Smooth muscle cell (in vitro differentiated cells): ENCODE results near the gene WDR73. TPM values are rescaled to one million over a fixed set of nuclear protein-coding genes. Genes with fewer than 3 reads are reported as not detected.

ENCODE experiments used
- DNase-seq: peaks from one replicate; lab custom pipeline; 2025; ENCODE audit not compliant: unreplicated experiment; lab: John Stamatoyannopoulos, UW
- H2AFZ ChIP-seq: fragments of 200-600 bp; sonication (generic); 2 replicates; pipeline ENCODE4 v1.6.0; 2016; ENCODE audit warnings: antibody characterized with exemption, low read depth, mild to moderate bottlenecking
- H3F3A ChIP-seq: fragments of 200-600 bp; sonication (generic); 2 replicates; pipeline ENCODE4 v1.6.0; 2017; ENCODE audit warnings: antibody characterized with exemption, low read depth
- H3K27ac ChIP-seq: fragments of 200-600 bp; sonication (generic); 2 replicates; pipeline ENCODE4 v1.5.1; 2016; ENCODE audit warnings: low read depth, mild to moderate bottlenecking
- H3K27me3 ChIP-seq: fragments of 200-600 bp; sonication (generic); 2 replicates; pipeline ENCODE4 v1.6.1; 2016; ENCODE audit warnings: low read depth, mild to moderate bottlenecking
- H3K36me3 ChIP-seq: fragments of 200-600 bp; sonication (generic); 2 replicates; pipeline ENCODE4 v1.5.1; 2016; ENCODE audit warnings: low read depth
- H3K4me1 ChIP-seq: fragments of 200-600 bp; sonication (generic); 2 replicates; pipeline ENCODE4 v1.5.1; 2016; ENCODE audit warnings: low read depth
- H3K4me2 ChIP-seq: fragments of 200-600 bp; sonication (generic); 2 replicates; pipeline ENCODE4 v1.6.0; 2016; ENCODE audit warnings: mild to moderate bottlenecking
- H3K4me3 ChIP-seq: fragments of 200-600 bp; sonication (generic); 2 replicates; pipeline ENCODE4 v1.5.1; 2016; ENCODE audit warnings: mild to moderate bottlenecking
- H3K79me2 ChIP-seq: fragments of 200-600 bp; sonication (generic); 2 replicates; pipeline ENCODE4 v1.6.0; 2016; ENCODE audit warnings: low read depth, mild to moderate bottlenecking
- H3K9ac ChIP-seq: fragments of 200-600 bp; sonication (generic); 2 replicates; pipeline ENCODE4 v1.6.0; 2016; ENCODE audit warnings: low read depth
- H3K9me3 ChIP-seq: fragments of 200-600 bp; sonication (generic); replicated peaks from 2 replicates; pipeline ENCODE4 v1.5.1; 2016; ENCODE audit warnings: low read depth
- H4K20me1 ChIP-seq: fragments of 200-600 bp; sonication (generic); 2 replicates; pipeline ENCODE4 v1.6.0; 2016; ENCODE audit warnings: low read depth
- WGBS: methylation state at CpG from one replicate; pipeline ENCODE4 v1.1.7; 2016; ENCODE audit warnings: low lambda C conversion rate; 5-methylcytosine and 5-hydroxymethylcytosine counted together
- polyA plus RNA-seq: library from polyadenylated mRNA; unstranded; fragments of >200 nt; fragmentation: Nextera tagmentation; extraction: Ambion mirVana; gene quantifications from 2 replicates; pipeline ENCODE4 v1.2.1, GENCODE V29; 2016
- total RNA-seq: library from RNA; depleted of rRNA; stranded (reverse); fragments of >200 nt; gene quantifications from 2 replicates; pipeline ENCODE4 v1.2.3, GENCODE V29; 2014
- TF ChIP-seq, protein P1 (sequence below): fragments of 200-600 bp; sonication (generic); IDR thresholded peaks from 2 replicates; pipeline ENCODE4 v1.5.1; 2017; ENCODE audit warnings: borderline replicate concordance, mild to moderate bottlenecking, antibody characterized with exemption; ENCODE audit not compliant: insufficient read depth, poor library complexity, severe bottlenecking

The WDR73 gene
- total and polyA plus RNA-seq, 2 experiments from 2014 or later, result 12.3 to 19.4 TPM

DNA sequence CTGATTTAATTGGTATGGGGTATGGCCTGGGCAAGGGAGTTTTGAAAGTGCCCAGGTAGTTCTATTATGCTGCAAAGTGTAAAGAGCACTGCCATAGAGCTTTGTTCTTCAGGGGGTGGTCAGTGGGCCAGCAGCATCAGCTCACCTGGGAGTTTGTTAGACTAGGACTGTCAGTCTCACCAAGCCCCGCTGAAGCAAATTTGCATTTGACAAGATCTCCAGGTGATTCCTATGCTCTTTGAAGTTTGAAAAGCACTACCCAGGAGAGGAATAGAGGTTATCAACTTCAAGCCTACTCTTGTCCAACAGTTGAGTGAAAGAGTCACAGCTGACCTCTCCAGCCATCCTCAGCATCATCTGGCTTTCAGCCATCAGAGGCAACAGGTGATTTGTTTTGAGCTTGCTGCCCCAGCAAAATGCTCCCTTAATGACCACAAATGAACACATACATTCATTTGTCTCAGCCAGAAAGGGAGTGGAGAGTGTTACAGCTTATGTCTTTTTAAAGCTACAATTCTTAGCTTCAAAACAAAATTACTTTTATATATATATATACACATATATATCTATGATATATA is 45.3 kb downstream of the WDR73 start:
- Histone ChIP-seq H3K79me2 (peaks cover 44% of the 10 kb centered on the region), H3K4me3 (no peak overlapping the region), H3K27ac (no peak overlapping the region), H3K36me3 (no peaks in the 10 kb centered on the region), H3K9ac (no peak overlapping the region), H3K4me1 (no peaks in the 10 kb centered on the region), H2AFZ (no peak overlapping the region), H3K4me2 (no peak overlapping the region), H3K27me3 (no peaks in the 10 kb centered on the region), H3F3A (no peaks in the 10 kb centered on the region), H3K9me3 (no peaks in the 10 kb centered on the region), H4K20me1 (peaks cover 97% of the 10 kb centered on the region)
- whole genome bisulfite sequencing, result 77% methylated on average over 1 of the region's 1 CpG
- DNase-seq, result no peak
- TF ChIP-seq, protein P1, sequence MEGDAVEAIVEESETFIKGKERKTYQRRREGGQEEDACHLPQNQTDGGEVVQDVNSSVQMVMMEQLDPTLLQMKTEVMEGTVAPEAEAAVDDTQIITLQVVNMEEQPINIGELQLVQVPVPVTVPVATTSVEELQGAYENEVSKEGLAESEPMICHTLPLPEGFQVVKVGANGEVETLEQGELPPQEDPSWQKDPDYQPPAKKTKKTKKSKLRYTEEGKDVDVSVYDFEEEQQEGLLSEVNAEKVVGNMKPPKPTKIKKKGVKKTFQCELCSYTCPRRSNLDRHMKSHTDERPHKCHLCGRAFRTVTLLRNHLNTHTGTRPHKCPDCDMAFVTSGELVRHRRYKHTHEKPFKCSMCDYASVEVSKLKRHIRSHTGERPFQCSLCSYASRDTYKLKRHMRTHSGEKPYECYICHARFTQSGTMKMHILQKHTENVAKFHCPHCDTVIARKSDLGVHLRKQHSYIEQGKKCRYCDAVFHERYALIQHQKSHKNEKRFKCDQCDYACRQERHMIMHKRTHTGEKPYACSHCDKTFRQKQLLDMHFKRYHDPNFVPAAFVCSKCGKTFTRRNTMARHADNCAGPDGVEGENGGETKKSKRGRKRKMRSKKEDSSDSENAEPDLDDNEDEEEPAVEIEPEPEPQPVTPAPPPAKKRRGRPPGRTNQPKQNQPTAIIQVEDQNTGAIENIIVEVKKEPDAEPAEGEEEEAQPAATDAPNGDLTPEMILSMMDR, result no peak

DNA sequence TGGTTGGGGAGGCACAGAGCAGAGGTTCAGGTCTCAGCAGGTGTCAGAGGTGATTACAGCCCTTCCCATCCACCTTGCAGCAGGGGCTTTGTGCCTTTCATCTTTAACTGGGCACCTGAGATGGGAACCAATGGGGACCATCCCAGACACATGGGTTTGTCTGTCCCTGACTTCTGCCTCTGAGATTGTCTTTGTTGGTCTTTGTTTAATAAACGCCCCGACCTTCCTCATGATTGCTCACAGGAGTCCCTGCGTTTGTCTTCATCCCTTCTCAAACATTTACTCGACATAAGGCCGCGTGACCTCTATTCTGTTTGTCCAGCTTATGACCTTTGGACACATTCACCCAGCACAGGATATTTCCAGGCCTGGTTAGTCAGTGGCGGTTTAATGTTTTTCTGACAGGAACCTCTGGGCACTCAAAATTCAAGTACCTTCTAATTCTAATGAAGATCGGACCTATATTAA is 47.4 kb downstream of the WDR73 start:
- Histone ChIP-seq H3K27ac (no peak overlapping the region), H3F3A (no peaks in the 10 kb centered on the region), H4K20me1 (peaks cover 94% of the 10 kb centered on the region), H3K79me2 (peaks cover 35% of the 10 kb centered on the region), H3K4me3 (no peak overlapping the region), H2AFZ (no peak overlapping the region), H3K9ac (no peak overlapping the region), H3K9me3 (no peaks in the 10 kb centered on the region), H3K27me3 (no peaks in the 10 kb centered on the region), H3K36me3 (no peaks in the 10 kb centered on the region), H3K4me1 (peaks cover 1% of the 10 kb centered on the region), H3K4me2 (no peak overlapping the region)
- 94% methylated on average over 8 of the region's 8 CpGs for WGBS
- TF ChIP-seq, protein P1, result no peak
- no peak for DNase-seq

DNA sequence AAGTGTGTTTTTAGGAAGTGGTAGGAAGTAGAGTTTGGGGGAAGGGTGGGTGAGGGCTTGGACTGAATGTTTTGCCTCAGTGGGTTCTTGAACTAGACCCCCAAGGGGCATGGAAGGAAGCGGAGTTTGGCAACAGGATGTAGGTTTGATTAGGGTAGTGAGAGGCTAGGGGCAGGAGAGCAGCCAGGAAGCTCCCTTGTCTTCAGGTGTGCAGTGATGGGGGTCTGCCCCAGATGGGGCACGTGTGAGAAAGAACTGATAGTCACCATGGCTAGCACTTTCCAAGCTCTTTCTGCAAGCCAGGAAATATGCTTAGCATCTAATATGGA is 48.6 kb downstream of the WDR73 start:
- peak overlapping the region; percentile 64 for H3K4me2 ChIP-seq
- no peak for DNase-seq
- peaks cover 83% of the 10 kb centered on the region for H4K20me1 ChIP-seq
- WGBS, result 76% methylated on average over 2 of the region's 2 CpGs
- peak overlapping the region; percentile 47 for H3K9ac ChIP-seq
- H3K79me2 ChIP-seq, result peaks cover 30% of the 10 kb centered on the region
- no peak overlapping the region for H3K4me3 ChIP-seq
- H3K4me1 ChIP-seq, result peaks cover 6% of the 10 kb centered on the region
- no peaks in the 10 kb centered on the region for H3K27me3 ChIP-seq
- H3K9me3 ChIP-seq, result no peaks in the 10 kb centered on the region
- H2AFZ ChIP-seq, result no peak overlapping the region
- H3K27ac ChIP-seq, result peak overlapping the region; percentile 71
- H3K36me3 ChIP-seq, result no peaks in the 10 kb centered on the region
- TF ChIP-seq, protein P1, result no peak
- H3F3A ChIP-seq, result no peaks in the 10 kb centered on the region
